SK-N-SH treated with all-trans-retinoic acid at 6 μM for 48 hours (cell line): ENCODE results near the gene TSC2.

ENCODE experiments used
- ATAC-seq: fragments of 200-7000 bp; cut with Tn5 transposase; 3 replicates; pipeline ENCODE4 v1.9.1; 2020; ENCODE audit warnings: mild to moderate bottlenecking, moderate library complexity
- CREB5 ChIP-seq: fragments of 250-450 bp; sonication (Bioruptor Pico); IDR thresholded peaks from 2 replicates; pipeline ENCODE4 v1.5.1; 2020; ENCODE audit warnings: low read depth, mild to moderate bottlenecking, moderate library complexity
- CSDC2 ChIP-seq: fragments of 250-450 bp; sonication (Bioruptor Pico); IDR thresholded peaks from 2 replicates; pipeline ENCODE4 v1.5.0; 2020; ENCODE audit warnings: mild to moderate bottlenecking, moderate library complexity
- ESRRG ChIP-seq: fragments of 250-450 bp; sonication (Bioruptor Pico); IDR thresholded peaks from 2 replicates; pipeline ENCODE4 v1.6.1; 2021; ENCODE audit warnings: mild to moderate bottlenecking
- ISL1 ChIP-seq: fragments of 250-450 bp; sonication (Bioruptor Pico); IDR thresholded peaks from 2 replicates; pipeline ENCODE4 v2.1.2; 2022; ENCODE audit warnings: mild to moderate bottlenecking, moderate library complexity
- OSR1 ChIP-seq: fragments of 250-450 bp; sonication (Bioruptor Pico); IDR thresholded peaks from 2 replicates; pipeline ENCODE4 v1.8.0; 2022; ENCODE audit warnings: moderate library complexity, mild to moderate bottlenecking, inconsistent platforms
- PATZ1 ChIP-seq: fragments of 250-450 bp; sonication (Bioruptor Pico); IDR thresholded peaks from 2 replicates; pipeline ENCODE4 v1.8.0; 2020; ENCODE audit warnings: mild to moderate bottlenecking, moderate library complexity, borderline replicate concordance
- POU6F1 ChIP-seq: fragments of 250-450 bp; sonication (Bioruptor Pico); IDR thresholded peaks from 2 replicates; pipeline ENCODE4 v1.8.0; 2021; ENCODE audit warnings: low read depth, mild to moderate bottlenecking, moderate library complexity, borderline replicate concordance
- PPARA ChIP-seq: fragments of 250-450 bp; sonication (Bioruptor Pico); IDR thresholded peaks from 2 replicates; pipeline ENCODE4 v1.5.0; 2020; ENCODE audit warnings: mild to moderate bottlenecking, borderline replicate concordance
- RARB ChIP-seq: fragments of 250-450 bp; sonication (Bioruptor Pico); IDR thresholded peaks from 2 replicates; pipeline ENCODE4 v1.8.0; 2021; ENCODE audit warnings: mild to moderate bottlenecking, moderate library complexity
- SNAI2 ChIP-seq: fragments of 250-450 bp; sonication (Bioruptor Pico); IDR thresholded peaks from 2 replicates; pipeline ENCODE4 v1.5.0; 2020; ENCODE audit warnings: mild to moderate bottlenecking, moderate library complexity
- TCF4 ChIP-seq: fragments of 250-450 bp; sonication (Bioruptor Pico); IDR thresholded peaks from 2 replicates; pipeline ENCODE4 v1.8.0; 2021; ENCODE audit warnings: mild to moderate bottlenecking, moderate library complexity, borderline replicate concordance
- TOX ChIP-seq: fragments of 250-450 bp; sonication (Bioruptor Pico); IDR thresholded peaks from 2 replicates; pipeline ENCODE4 v1.8.0; 2021; ENCODE audit warnings: mild to moderate bottlenecking, moderate library complexity, borderline replicate concordance
- TSHZ2 ChIP-seq: fragments of 250-450 bp; sonication (Bioruptor Pico); IDR thresholded peaks from 2 replicates; pipeline ENCODE4 v1.5.0; 2020; ENCODE audit warnings: mild to moderate bottlenecking, moderate library complexity
- ZC3H10 ChIP-seq: fragments of 250-450 bp; sonication (Bioruptor Pico); IDR thresholded peaks from 2 replicates; pipeline ENCODE4 v1.5.1; 2021; ENCODE audit warnings: mild to moderate bottlenecking, moderate library complexity
- ZFP3 ChIP-seq: fragments of 250-450 bp; sonication (Bioruptor Pico); IDR thresholded peaks from 2 replicates; pipeline ENCODE4 v1.5.0; 2020; ENCODE audit warnings: mild to moderate bottlenecking, moderate library complexity
- ZNF70 ChIP-seq: fragments of 450-650 bp; formaldehyde crosslinking; IDR thresholded peaks from 2 replicates; pipeline ENCODE4 v1.5.0; 2020; ENCODE audit warnings: mild to moderate bottlenecking, moderate library complexity
- ZNF8 ChIP-seq: fragments of 450-650 bp; formaldehyde crosslinking; IDR thresholded peaks from 2 replicates; pipeline ENCODE4 v1.5.0; 2020; ENCODE audit warnings: mild to moderate bottlenecking, moderate library complexity
- TF ChIP-seq, protein P1 (sequence below): fragments of 250-450 bp; sonication (Bioruptor Pico); IDR thresholded peaks from 2 replicates; pipeline ENCODE4 v1.5.1; 2021; ENCODE audit warnings: mild to moderate bottlenecking, moderate library complexity

The TSC2 gene

DNA sequence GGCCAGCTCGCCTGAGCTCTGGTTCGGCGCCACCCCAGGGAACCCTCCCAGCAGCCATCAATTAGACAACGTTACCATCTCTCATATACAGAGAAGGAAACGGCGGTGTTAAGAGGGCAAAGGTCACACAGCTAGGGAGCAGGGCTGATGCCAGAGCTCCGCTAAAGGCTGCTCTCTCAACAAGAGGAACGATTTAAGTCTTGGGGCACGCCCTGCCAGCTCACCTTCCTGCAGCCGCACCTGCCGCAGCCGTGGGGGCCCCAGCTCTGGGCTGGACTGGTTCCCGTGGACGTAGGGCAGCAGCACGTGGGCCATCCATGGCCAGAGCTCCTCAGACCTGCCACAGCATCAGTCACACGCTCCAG is 44.5 kb downstream of the TSC2 start:
- no peak for ATAC-seq
- no peak for TF ChIP-seq ISL1 (CRISPR knock-in tag)
- no peak for TF ChIP-seq ZC3H10
- no peak for TF ChIP-seq PATZ1 (CRISPR knock-in tag)
- TF ChIP-seq ESRRG (CRISPR knock-in tag): no peak
- TF ChIP-seq PPARA (CRISPR knock-in tag): no peak
- TF ChIP-seq RARB (CRISPR knock-in tag): no peak
- no peak for TF ChIP-seq POU6F1
- TF ChIP-seq ZNF70 (CRISPR knock-in tag): no peak
- no peak for TF ChIP-seq TSHZ2 (CRISPR knock-in tag)
- TF ChIP-seq ZNF8: no peak

DNA sequence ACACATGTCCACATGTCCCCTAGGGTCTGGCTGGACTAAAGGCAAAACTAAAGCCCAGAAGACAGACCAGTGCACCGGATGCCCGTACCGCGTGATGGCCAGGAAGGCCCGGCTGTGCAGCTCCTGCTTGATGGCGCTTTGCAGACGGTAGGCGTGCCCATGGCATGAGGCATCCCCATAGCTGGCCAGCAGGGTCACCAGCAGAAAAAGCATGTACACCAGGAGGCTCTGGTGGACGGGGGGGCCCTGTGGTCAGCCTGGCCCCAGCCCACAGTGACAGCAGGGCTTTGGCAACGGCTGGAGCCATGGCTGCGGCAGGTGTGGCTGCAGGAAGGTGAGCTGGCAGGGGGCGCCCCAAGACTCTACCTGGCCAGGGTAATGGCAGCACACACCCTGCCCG is 45.1 kb downstream of the TSC2 start:
- ATAC-seq: no peak

DNA sequence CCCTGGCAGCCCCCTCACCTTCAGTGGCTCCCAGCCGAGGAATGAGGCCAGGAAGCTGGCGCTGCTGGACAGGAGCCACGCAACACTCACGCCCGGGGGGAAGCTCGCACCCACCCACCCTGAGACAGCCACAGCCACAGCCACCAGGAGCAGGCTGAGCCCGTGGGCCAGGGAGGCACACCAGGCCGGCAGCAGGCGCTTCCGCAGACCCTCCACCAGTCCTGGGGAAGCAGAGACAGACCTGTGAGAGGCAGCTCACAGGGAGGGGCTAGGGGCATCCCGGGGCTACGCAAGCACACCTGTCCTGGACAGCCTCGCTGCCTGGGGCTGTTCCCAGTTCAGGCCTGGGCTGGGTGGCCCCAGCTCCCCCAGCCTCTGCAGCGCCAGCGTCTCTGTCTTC is 46.0 kb downstream of the TSC2 start:
- ATAC-seq: no peak
- TF ChIP-seq TOX (CRISPR knock-in tag): no peak
- no peak for TF ChIP-seq PATZ1 (CRISPR knock-in tag)
- TF ChIP-seq ZNF8: no peak
- TF ChIP-seq CREB5: no peak
- no peak for TF ChIP-seq RARB (CRISPR knock-in tag)
- no peak for TF ChIP-seq ESRRG (CRISPR knock-in tag)
- TF ChIP-seq TCF4 (CRISPR knock-in tag): no peak
- no peak for TF ChIP-seq CSDC2 (CRISPR knock-in tag)
- TF ChIP-seq, protein P1, sequence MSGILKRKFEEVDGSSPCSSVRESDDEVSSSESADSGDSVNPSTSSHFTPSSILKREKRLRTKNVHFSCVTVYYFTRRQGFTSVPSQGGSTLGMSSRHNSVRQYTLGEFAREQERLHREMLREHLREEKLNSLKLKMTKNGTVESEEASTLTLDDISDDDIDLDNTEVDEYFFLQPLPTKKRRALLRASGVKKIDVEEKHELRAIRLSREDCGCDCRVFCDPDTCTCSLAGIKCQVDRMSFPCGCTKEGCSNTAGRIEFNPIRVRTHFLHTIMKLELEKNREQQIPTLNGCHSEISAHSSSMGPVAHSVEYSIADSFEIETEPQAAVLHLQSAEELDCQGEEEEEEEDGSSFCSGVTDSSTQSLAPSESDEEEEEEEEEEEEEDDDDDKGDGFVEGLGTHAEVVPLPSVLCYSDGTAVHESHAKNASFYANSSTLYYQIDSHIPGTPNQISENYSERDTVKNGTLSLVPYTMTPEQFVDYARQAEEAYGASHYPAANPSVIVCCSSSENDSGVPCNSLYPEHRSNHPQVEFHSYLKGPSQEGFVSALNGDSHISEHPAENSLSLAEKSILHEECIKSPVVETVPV (CRISPR knock-in tag): no peak
- no peak for TF ChIP-seq ZC3H10
- no peak for TF ChIP-seq ZNF70 (CRISPR knock-in tag)
- TF ChIP-seq POU6F1: no peak
- no peak for TF ChIP-seq ZFP3 (CRISPR knock-in tag)
- TF ChIP-seq OSR1 (CRISPR knock-in tag): no peak
- no peak for TF ChIP-seq SNAI2 (CRISPR knock-in tag)

More for the DNA sequence above, 45.1 kb downstream of the TSC2 start:
- TF ChIP-seq TSHZ2 (CRISPR knock-in tag) (no peak), ESRRG (CRISPR knock-in tag) (no peak), SNAI2 (CRISPR knock-in tag) (no peak), ZC3H10 (no peak)
